ENCODE data around the gene KCNK13.

DNA sequence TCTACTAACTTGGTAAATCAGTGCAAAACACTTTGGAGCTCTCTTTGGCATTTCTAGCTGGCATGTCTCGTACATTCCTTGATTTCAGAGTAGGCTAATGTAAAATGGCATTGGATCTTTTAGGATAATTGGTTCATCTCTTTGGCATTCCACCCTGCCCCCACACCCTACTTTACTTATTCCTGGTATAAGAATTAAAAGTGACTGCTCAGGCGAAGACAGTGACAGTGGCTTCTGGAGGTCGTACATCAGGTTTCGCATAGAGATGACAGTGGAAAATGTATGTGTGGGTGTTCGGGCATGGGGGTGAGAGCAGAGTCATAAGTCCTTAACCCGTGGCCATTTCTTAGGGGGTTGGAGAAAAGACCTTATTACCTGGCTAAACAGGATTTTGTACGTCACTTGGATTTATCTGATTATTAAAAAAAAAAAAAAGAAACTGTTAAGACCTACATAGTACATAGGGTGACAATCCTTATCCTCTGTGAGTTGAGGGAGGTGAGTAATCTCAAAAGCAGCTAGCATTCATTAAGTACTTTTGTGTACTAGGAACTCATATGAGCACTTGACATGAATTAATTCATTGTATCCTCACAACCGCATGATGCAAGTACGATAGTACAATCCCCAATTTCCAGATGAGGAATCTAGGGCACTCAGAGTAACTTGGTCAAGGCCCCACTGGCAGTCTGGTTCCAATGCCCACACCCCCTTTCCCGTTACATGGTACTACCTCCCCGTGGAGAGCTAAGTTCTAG lies 22.4 kb upstream of the KCNK13 start:
- TF ChIP-seq, protein P1, sequence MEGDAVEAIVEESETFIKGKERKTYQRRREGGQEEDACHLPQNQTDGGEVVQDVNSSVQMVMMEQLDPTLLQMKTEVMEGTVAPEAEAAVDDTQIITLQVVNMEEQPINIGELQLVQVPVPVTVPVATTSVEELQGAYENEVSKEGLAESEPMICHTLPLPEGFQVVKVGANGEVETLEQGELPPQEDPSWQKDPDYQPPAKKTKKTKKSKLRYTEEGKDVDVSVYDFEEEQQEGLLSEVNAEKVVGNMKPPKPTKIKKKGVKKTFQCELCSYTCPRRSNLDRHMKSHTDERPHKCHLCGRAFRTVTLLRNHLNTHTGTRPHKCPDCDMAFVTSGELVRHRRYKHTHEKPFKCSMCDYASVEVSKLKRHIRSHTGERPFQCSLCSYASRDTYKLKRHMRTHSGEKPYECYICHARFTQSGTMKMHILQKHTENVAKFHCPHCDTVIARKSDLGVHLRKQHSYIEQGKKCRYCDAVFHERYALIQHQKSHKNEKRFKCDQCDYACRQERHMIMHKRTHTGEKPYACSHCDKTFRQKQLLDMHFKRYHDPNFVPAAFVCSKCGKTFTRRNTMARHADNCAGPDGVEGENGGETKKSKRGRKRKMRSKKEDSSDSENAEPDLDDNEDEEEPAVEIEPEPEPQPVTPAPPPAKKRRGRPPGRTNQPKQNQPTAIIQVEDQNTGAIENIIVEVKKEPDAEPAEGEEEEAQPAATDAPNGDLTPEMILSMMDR (IDR thresholded peaks at IDR 0.05): no peak
- TF ChIP-seq POLR2AphosphoS5 (IDR thresholded peaks at IDR 0.05) (no peak), POLR2A (IDR thresholded peaks at IDR 0.05; ENCODE audit: low read depth) (no peak), EP300 (IDR thresholded peaks at IDR 0.05) (no peak)
